Measurements from ENCODE around the gene VTN.

Gene VTN

DNA sequence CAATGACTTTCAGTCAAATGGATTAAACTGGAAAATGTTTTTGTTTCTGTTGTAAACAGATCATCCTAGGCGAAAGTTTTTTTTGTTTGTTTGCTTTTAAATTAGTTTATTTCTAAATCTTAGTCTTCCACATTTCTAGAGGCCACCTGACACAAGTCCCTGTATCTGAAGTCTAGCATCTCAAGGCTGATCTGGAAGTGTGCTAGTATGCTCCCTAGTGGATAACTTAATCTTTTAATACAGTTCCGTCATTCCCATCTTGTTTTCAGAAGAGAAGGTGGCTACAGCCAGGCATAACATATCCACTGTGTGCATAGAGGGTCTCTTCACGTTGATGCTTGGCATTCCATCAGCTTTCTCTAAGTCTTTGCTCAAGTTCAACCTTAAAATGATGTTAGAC is 42.4 kb downstream of the VTN start:
- peaks cover 64% of the 10 kb centered on the region for H3K36me3 ChIP-seq (ENCODE audit: control insufficient read depth, insufficient read depth, low read length)
- no peaks in the 10 kb centered on the region for H3K9me3 ChIP-seq (ENCODE audit: control insufficient read depth, insufficient read depth, low read depth, low read length)
- H3K4me3 ChIP-seq (ENCODE audit: low read depth, low read length), result no peak overlapping the region
- H3K27ac ChIP-seq (ENCODE audit: low read depth, low read length), result no peak overlapping the region
- no peak overlapping the region for H3K9ac ChIP-seq (ENCODE audit: low read length)
- peaks cover 4% of the 10 kb centered on the region; the same call in 1 of the 2 replicates for H3K4me1 ChIP-seq (ENCODE audit: control insufficient read depth, insufficient read depth, low read length)
- no peaks in the 10 kb centered on the region for H3K27me3 ChIP-seq (ENCODE audit: control insufficient read depth, insufficient read depth, low read length)

DNA sequence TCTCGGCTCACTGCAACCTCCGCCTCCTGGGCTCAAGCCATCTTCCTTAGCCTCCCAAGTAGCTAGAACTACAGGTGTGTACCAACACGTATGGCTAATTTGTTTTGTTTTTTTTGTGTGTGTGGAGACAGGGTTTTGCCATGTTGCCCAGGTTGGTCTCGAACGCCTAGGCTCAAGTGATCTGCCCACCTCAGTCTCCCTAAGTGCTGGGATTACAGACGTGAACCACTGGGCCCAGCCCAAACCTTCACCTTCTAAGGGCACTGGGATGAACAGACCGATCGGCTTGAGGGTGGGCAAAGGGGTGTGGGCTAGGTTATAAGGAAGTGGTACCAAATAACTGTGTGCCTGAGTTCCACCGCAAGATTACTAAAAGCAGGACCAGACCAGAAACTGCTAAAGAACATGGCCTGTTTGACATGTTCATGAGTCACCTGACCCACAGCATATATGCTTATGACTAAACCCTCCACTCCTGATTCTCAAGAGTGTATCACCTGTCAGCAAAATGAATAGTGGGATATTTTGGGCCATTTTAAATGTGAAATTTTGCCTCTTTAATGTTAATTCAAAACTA is 43.0 kb downstream of the VTN start:
- peaks cover 64% of the 10 kb centered on the region for H3K36me3 ChIP-seq (ENCODE audit: control insufficient read depth, insufficient read depth, low read length)

DNA sequence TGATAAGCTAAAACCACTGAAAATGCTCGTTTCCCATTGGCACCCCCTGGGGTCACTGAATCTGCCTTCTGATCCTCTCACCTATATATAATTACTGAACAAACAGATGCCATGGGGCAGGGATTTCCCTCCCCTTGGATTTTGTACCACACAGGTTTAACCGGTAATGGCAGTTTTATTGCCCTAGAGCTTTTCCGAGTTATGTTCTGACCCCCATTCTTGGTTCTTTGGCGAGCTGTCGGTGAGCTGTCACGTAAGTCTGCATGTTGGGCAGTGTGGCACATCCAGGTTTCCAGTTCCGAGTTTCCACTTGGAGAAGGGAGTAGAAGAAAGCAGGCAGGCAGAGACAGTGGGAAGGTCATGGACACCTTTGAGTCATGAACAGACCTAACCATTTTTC is 44.0 kb downstream of the VTN start:
- H3K9me3 ChIP-seq (ENCODE audit: control insufficient read depth, insufficient read depth, low read depth, low read length), result no peaks in the 10 kb centered on the region
- H3K27me3 ChIP-seq (ENCODE audit: control insufficient read depth, insufficient read depth, low read length), result no peaks in the 10 kb centered on the region
- H3K9ac ChIP-seq (ENCODE audit: low read length), result no peak overlapping the region
- H3K27ac ChIP-seq (ENCODE audit: low read depth, low read length), result no peak overlapping the region
- H3K4me3 ChIP-seq (ENCODE audit: low read depth, low read length), result no peak overlapping the region
- peaks cover 4% of the 10 kb centered on the region; the same call in 1 of the 2 replicates for H3K4me1 ChIP-seq (ENCODE audit: control insufficient read depth, insufficient read depth, low read length)
- peaks cover 58% of the 10 kb centered on the region for H3K36me3 ChIP-seq (ENCODE audit: control insufficient read depth, insufficient read depth, low read length)

More for the DNA sequence above, 43.0 kb downstream of the VTN start:
- Histone ChIP-seq H3K9me3 (ENCODE audit: control insufficient read depth, insufficient read depth, low read depth, low read length) (no peaks in the 10 kb centered on the region), H3K9ac (ENCODE audit: low read length) (no peak overlapping the region), H3K4me3 (ENCODE audit: low read depth, low read length) (no peak overlapping the region), H3K4me1 (ENCODE audit: control insufficient read depth, insufficient read depth, low read length) (peaks cover 4% of the 10 kb centered on the region; the same call in 1 of the 2 replicates), H3K27ac (ENCODE audit: low read depth, low read length) (no peak overlapping the region), H3K27me3 (ENCODE audit: control insufficient read depth, insufficient read depth, low read length) (no peaks in the 10 kb centered on the region)

DNA sequence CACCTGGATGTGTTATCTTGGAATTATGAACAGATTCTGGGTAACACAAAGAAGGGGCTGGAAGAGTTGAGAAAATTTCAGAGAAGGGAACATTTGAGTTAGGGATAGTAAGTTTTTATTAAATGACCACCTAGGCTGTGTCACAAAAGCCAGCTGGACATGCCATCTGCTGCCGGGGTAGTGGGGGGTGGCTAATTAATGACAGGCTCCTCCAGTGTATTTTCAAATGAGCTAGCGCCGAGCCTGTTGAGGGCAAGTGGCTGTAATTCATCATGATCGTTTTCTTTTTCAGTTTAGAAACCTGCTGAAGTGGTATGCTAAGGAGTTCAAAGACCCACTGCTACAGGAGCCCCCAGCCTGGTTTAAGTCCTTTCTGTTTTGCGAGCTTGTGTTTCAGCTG is 44.9 kb downstream of the VTN start:
- H3K9ac ChIP-seq (ENCODE audit: low read length), result no peak overlapping the region
- peaks cover 12% of the 10 kb centered on the region; the same call in 1 of the 2 replicates for H3K4me1 ChIP-seq (ENCODE audit: control insufficient read depth, insufficient read depth, low read length)
- no peaks in the 10 kb centered on the region for H3K27me3 ChIP-seq (ENCODE audit: control insufficient read depth, insufficient read depth, low read length)
- H3K36me3 ChIP-seq (ENCODE audit: control insufficient read depth, insufficient read depth, low read length), result peaks cover 56% of the 10 kb centered on the region
- H3K9me3 ChIP-seq (ENCODE audit: control insufficient read depth, insufficient read depth, low read depth, low read length), result no peaks in the 10 kb centered on the region
- H3K27ac ChIP-seq (ENCODE audit: low read depth, low read length), result no peak overlapping the region
- no peak overlapping the region for H3K4me3 ChIP-seq (ENCODE audit: low read depth, low read length)

DNA sequence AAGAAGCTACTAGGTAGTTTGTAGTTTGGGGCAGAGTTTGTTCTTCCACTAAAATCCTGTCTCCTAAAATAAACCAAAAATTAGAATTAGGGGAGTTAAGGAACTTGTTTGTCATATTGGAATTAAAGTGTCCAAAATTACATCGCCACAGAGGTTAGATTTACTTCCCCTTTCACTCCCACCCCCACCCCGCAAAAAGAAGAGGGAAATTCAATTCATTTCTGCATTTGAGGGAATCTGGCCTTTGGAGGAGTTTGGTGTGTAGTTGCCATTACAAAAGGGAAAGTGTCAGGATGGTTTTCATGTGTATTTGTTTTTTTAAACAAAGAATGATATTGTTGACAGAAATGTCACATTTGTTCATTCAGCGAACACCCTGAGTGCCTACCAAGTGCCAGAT is 45.3 kb downstream of the VTN start:
- H3K9me3 ChIP-seq (ENCODE audit: control insufficient read depth, insufficient read depth, low read depth, low read length), result no peaks in the 10 kb centered on the region
- peaks cover 56% of the 10 kb centered on the region for H3K36me3 ChIP-seq (ENCODE audit: control insufficient read depth, insufficient read depth, low read length)
- no peak overlapping the region for H3K27ac ChIP-seq (ENCODE audit: low read depth, low read length)
- H3K27me3 ChIP-seq (ENCODE audit: control insufficient read depth, insufficient read depth, low read length), result no peaks in the 10 kb centered on the region
- H3K4me3 ChIP-seq (ENCODE audit: low read depth, low read length), result no peak overlapping the region
- no peak overlapping the region for H3K9ac ChIP-seq (ENCODE audit: low read length)
- peaks cover 15% of the 10 kb centered on the region; the same call in 1 of the 2 replicates for H3K4me1 ChIP-seq (ENCODE audit: control insufficient read depth, insufficient read depth, low read length)

DNA sequence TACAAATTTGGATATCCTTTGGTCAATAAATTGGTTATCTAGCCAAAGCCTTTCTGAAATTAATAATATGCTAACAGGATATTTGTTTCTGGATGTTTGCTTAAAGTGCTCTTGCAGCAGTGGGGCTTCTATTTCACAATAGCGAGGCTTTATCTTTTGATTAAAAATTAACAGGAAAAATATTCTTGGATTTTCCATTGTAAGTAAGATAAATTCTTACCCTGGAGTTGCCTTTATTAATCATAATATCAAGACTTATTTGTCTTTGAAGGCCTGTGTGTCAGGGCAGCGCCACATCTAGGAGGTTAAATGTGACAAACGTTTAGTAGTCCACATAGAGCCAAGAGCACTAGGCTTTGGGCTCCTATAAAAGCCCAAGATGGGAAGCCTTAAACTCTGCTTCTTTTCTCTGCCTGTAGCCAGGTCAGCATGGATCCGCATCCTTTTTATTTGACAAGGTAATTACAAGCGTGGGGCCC is 45.8 kb downstream of the VTN start:
- Histone ChIP-seq H3K4me1 (ENCODE audit: control insufficient read depth, insufficient read depth, low read length) (peaks cover 15% of the 10 kb centered on the region; the same call in 1 of the 2 replicates), H3K4me3 (ENCODE audit: low read depth, low read length) (no peak overlapping the region), H3K36me3 (ENCODE audit: control insufficient read depth, insufficient read depth, low read length) (peaks cover 53% of the 10 kb centered on the region), H3K9me3 (ENCODE audit: control insufficient read depth, insufficient read depth, low read depth, low read length) (no peaks in the 10 kb centered on the region), H3K27ac (ENCODE audit: low read depth, low read length) (no peak overlapping the region), H3K27me3 (ENCODE audit: control insufficient read depth, insufficient read depth, low read length) (no peaks in the 10 kb centered on the region), H3K9ac (ENCODE audit: low read length) (no peak overlapping the region)

DNA sequence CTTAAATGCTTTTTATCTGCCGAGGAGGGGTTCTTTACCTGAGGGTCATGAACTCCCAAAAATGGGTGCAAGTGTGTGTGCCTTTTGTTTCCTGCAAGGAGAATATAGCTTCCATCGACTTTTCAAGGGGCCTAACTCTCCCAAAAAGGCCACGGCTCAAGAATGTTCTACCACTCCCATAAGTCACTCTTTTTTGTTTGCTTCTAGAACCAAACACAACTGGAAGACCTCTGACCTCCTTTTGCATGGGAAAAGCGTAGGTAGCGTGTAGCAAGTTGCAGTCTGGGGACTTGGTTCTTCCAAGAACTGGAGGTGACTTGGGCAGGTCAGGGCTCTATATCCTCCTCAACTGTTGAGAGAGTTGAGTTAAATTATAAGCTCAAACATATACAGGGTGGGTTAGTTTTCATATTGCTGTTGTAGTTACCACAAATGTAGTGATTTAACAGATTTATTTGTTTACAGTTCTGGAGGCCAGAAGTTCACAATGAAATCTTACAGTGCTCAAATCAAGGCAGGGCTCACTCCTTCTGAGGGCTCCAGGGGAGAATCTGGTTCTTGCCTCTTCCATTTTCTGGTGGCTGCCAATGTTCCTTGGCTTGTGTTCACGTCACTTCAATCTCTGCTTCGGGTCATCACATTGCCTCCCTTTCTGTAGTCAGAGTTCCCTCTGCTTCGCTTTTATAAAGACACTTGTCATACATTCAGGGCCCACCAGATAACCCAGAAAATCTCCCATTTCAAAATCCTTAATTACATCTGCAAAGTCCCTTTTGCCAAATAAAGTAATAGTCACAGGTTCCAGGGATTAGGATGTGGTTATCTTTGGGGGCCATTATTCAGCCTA is 49.7 kb downstream of the VTN start:
- Histone ChIP-seq H3K9me3 (ENCODE audit: control insufficient read depth, insufficient read depth, low read depth, low read length) (no peaks in the 10 kb centered on the region), H3K27ac (ENCODE audit: low read depth, low read length) (no peak overlapping the region), H3K4me1 (ENCODE audit: control insufficient read depth, insufficient read depth, low read length) (peaks cover 28% of the 10 kb centered on the region), H3K9ac (ENCODE audit: low read length) (peak overlapping the region; percentile 97), H3K4me3 (ENCODE audit: low read depth, low read length) (peak overlapping the region; percentile 88), H3K36me3 (ENCODE audit: control insufficient read depth, insufficient read depth, low read length) (peaks cover 14% of the 10 kb centered on the region), H3K27me3 (ENCODE audit: control insufficient read depth, insufficient read depth, low read length) (no peaks in the 10 kb centered on the region; the same call in 1 of the 2 replicates)

DNA sequence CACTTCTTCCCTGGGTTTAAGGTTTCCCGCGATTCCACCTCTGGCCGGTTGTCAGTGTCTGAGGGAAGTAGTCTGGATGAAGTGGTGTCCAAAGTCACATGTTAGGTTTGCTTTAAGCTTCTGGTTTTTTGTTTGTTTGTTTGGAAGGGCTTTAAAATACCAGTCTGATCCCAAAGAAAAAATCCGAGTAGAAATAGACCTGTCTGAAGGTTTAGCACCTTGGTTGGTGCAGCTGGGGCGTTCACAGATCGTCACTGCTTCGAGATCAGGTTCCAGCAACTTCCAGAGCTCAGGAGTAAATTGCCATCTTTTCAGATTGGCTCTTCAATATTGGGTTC is 50.5 kb downstream of the VTN start:
- no peaks in the 10 kb centered on the region for H3K9me3 ChIP-seq (ENCODE audit: control insufficient read depth, insufficient read depth, low read depth, low read length)
- no peaks in the 10 kb centered on the region; the same call in 1 of the 2 replicates for H3K27me3 ChIP-seq (ENCODE audit: control insufficient read depth, insufficient read depth, low read length)
- peak overlapping the region; percentile 82 for H3K27ac ChIP-seq (ENCODE audit: low read depth, low read length)
- H3K4me1 ChIP-seq (ENCODE audit: control insufficient read depth, insufficient read depth, low read length), result peaks cover 28% of the 10 kb centered on the region
- H3K36me3 ChIP-seq (ENCODE audit: control insufficient read depth, insufficient read depth, low read length), result peaks cover 8% of the 10 kb centered on the region
- H3K4me3 ChIP-seq (ENCODE audit: low read depth, low read length), result peak overlapping the region; percentile 88
- H3K9ac ChIP-seq (ENCODE audit: low read length), result peak overlapping the region; percentile 97

DNA sequence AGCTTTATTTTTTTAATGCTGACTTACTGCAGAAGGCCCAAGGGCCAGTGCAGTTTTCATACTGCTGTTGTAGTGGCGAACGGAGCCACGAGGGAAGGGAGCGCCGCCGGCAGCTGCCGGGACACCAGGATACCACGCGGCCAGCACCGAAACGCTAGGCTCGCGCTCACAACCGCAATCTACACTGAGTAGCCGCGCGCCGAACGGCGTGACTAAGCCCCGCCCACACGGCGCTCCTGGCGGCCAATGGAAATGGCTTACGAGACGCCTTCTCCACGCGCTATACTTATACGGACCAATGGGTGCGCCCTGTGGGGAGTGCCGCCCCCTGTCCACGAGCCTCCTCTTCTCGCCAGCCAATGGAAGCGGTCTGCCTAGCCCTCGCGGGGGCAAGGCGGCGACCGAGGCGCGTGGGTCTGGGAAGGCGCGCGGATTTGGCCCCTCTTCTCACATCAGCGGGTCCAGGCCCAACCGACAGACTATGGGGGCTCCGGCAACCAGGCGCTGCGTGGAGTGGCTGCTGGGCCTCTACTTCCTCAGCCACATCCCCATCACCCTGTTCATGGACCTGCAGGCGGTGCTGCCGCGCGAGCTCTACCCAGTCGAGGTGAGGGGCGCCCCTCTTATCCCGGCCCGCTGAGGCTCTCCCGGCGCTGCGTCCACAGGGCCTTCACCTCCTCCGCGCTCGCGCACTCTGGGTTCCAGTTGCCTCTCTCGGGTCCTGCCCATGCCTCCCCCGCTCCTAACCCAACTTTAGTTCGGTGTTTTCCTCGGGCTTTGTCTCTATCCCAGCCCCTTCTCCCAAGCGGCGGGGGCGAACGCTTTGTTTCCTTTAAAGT is 51.1 kb downstream of the VTN start, which contains the start of gene TMEM97:
Gene TMEM97, plus strand, starts transcription at position 442 of the 839 bp plus-strand sequence. Its CDS starts 40 bp downstream, at position 482.
- Histone ChIP-seq H3K36me3 (ENCODE audit: control insufficient read depth, insufficient read depth, low read length) (peaks cover 8% of the 10 kb centered on the region), H3K27me3 (ENCODE audit: control insufficient read depth, insufficient read depth, low read length) (no peaks in the 10 kb centered on the region; the same call in 1 of the 2 replicates), H3K27ac (ENCODE audit: low read depth, low read length) (peak within 1 kb of the TSS; percentile 82), H3K9me3 (ENCODE audit: control insufficient read depth, insufficient read depth, low read depth, low read length) (no peaks in the 10 kb centered on the region), H3K4me1 (ENCODE audit: control insufficient read depth, insufficient read depth, low read length) (peaks cover 28% of the 10 kb centered on the region), H3K4me3 (ENCODE audit: low read depth, low read length) (peak within 1 kb of the TSS; percentile 88), H3K9ac (ENCODE audit: low read length) (peak within 1 kb of the TSS; percentile 97)

DNA sequence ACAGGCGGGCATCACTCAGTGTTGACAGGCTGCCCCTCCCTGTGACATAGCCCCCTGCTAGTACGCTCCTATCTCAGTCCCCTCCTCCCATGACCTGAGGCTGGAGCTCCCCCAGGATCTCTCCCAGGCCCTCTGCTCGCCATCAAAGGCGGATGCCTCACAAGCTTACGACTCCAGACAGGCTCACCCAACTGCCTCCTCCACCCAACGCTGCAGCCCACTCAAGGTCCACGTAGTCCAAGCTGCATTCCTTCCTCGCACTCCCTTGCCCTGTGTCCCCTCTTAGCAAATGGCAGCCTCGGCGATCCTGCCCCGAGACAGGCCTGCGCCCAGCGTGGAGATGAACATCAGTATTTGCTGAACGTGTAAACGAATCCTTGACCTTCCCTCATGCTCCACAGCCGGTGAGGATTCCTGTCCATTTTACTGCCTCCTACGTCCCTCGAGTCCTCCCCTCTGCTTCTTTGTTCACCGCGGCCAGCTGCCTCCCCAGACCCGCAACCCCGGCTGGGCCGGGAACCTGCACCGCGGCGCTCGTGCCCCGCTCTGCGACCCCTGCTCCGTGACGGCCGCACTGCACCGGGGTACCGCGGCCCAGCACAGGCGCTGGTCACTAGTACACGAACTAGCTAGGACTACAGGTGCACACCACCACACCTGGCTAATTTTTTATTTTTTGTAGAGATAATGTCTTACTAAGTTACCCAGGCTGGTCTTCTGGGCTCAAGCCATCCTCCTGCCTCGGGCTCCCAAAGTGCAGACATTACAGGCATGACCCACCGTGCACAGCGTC is 51.9 kb downstream of the VTN start:
- H3K27ac ChIP-seq (ENCODE audit: low read depth, low read length), result peak overlapping the region; percentile 16; the same call in 1 of the 2 replicates
- H3K36me3 ChIP-seq (ENCODE audit: control insufficient read depth, insufficient read depth, low read length), result peaks cover 8% of the 10 kb centered on the region
- no peaks in the 10 kb centered on the region; the same call in 1 of the 2 replicates for H3K27me3 ChIP-seq (ENCODE audit: control insufficient read depth, insufficient read depth, low read length)
- no peaks in the 10 kb centered on the region for H3K9me3 ChIP-seq (ENCODE audit: control insufficient read depth, insufficient read depth, low read depth, low read length)
- peak overlapping the region; percentile 75 for H3K9ac ChIP-seq (ENCODE audit: low read length)
- peaks cover 28% of the 10 kb centered on the region for H3K4me1 ChIP-seq (ENCODE audit: control insufficient read depth, insufficient read depth, low read length)
- H3K4me3 ChIP-seq (ENCODE audit: low read depth, low read length), result peak overlapping the region; percentile 88

Data from HUES6 (cell line).